OCI-LY1 (cell line): ENCODE data around the gene MAP7D3.
"Not testable (repeated sequence)": the region's sequence is repeated elsewhere in the genome, so short reads cannot be mapped to it uniquely, and the experiment has no call there.

Experiments used
- H2AFZ ChIP-seq: fragments of 200-600 bp; sonication (generic), shearing (Covaris generic); 2 replicates; pipeline ENCODE4 v1.6.0; 2014; ENCODE audit warnings: antibody characterized with exemption, mild to moderate bottlenecking, low read length
- H3F3A ChIP-seq: fragments of 200-600 bp; sonication (generic), shearing (Covaris generic); 2 replicates; pipeline ENCODE4 v1.6.0; 2014; ENCODE audit warnings: mild to moderate bottlenecking, antibody characterized with exemption, low read length, moderate library complexity; ENCODE audit not compliant: insufficient read depth
- H3K27ac ChIP-seq: fragments of 200-600 bp; sonication (generic); 2 replicates; pipeline ENCODE4 v1.5.1; 2014; ENCODE audit warnings: low read length, mixed run types, mild to moderate bottlenecking, low read depth; ENCODE audit not compliant: poor library complexity, severe bottlenecking
- H3K27me3 ChIP-seq: fragments of 200-600 bp; sonication (generic); 2 replicates; pipeline ENCODE4 v1.6.0; 2014; ENCODE audit warnings: antibody characterized with exemption, mild to moderate bottlenecking, low read length, moderate library complexity; ENCODE audit not compliant: insufficient read depth
- H3K36me3 ChIP-seq: fragments of 200-600 bp; sonication (generic); 2 replicates; pipeline ENCODE4 v1.6.1; 2014; ENCODE audit warnings: mild to moderate bottlenecking, antibody characterized with exemption, low read length, moderate library complexity, mixed read lengths; ENCODE audit not compliant: insufficient read depth
- H3K4me1 ChIP-seq: fragments of 200-600 bp; sonication (generic); 2 replicates; pipeline ENCODE4 v1.5.1; 2014; ENCODE audit warnings: mild to moderate bottlenecking, low read length, moderate library complexity; ENCODE audit not compliant: insufficient read depth, severe bottlenecking
- H3K4me2 ChIP-seq: fragments of 200-600 bp; sonication (generic), shearing (Covaris generic); 2 replicates; pipeline ENCODE4 v1.6.1; 2014; ENCODE audit warnings: low read length
- H3K4me3 ChIP-seq: fragments of 200-600 bp; sonication (generic); 2 replicates; pipeline ENCODE4 v1.5.1; 2014; ENCODE audit warnings: low read length, low read depth, mild to moderate bottlenecking, mixed read lengths; ENCODE audit not compliant: poor library complexity, severe bottlenecking
- H3K79me2 ChIP-seq: fragments of 200-600 bp; shearing (Covaris generic); 2 replicates; pipeline ENCODE4 v1.6.1; 2016; ENCODE audit warnings: mixed run types, low read length, mixed read lengths; ENCODE audit not compliant: insufficient read depth
- H3K9ac ChIP-seq: fragments of 200-600 bp; sonication (generic), shearing (Covaris generic); 2 replicates; pipeline ENCODE4 v1.6.1; 2014; ENCODE audit warnings: mild to moderate bottlenecking, low read length, mixed read lengths
- H3K9me2 ChIP-seq: fragments of 200-600 bp; sonication (generic), shearing (Covaris generic); 2 replicates; pipeline ENCODE4 v1.6.1; 2014; ENCODE audit warnings: low read depth, mild to moderate bottlenecking, low read length, mixed read lengths
- H3K9me3 ChIP-seq: fragments of 200-600 bp; shearing (Covaris generic); 2 replicates; pipeline ENCODE4 v1.6.1; 2014; ENCODE audit warnings: low read length, mixed read lengths
- H4K20me1 ChIP-seq: fragments of 200-600 bp; sonication (generic), shearing (Covaris generic); 2 replicates; pipeline ENCODE4 v1.6.0; 2016; ENCODE audit warnings: mild to moderate bottlenecking, low read length; ENCODE audit not compliant: insufficient read depth
- EZH2 ChIP-seq: fragments of 200-600 bp; sonication (generic), shearing (Covaris generic); IDR thresholded peaks from 2 replicates; pipeline ENCODE4 v1.8.0; 2017; ENCODE audit warnings: borderline replicate concordance, mixed run types, mild to moderate bottlenecking, antibody characterized with exemption, low read length, moderate library complexity, mixed read lengths
- TF ChIP-seq, protein P1 (sequence below): fragments of 200-600 bp; sonication (generic), shearing (Covaris generic); IDR thresholded peaks from 2 replicates; pipeline ENCODE4 v1.5.1; 2017; ENCODE audit warnings: mild to moderate bottlenecking, antibody characterized with exemption, low read length, moderate library complexity, mixed read lengths

Gene MAP7D3, protein sequence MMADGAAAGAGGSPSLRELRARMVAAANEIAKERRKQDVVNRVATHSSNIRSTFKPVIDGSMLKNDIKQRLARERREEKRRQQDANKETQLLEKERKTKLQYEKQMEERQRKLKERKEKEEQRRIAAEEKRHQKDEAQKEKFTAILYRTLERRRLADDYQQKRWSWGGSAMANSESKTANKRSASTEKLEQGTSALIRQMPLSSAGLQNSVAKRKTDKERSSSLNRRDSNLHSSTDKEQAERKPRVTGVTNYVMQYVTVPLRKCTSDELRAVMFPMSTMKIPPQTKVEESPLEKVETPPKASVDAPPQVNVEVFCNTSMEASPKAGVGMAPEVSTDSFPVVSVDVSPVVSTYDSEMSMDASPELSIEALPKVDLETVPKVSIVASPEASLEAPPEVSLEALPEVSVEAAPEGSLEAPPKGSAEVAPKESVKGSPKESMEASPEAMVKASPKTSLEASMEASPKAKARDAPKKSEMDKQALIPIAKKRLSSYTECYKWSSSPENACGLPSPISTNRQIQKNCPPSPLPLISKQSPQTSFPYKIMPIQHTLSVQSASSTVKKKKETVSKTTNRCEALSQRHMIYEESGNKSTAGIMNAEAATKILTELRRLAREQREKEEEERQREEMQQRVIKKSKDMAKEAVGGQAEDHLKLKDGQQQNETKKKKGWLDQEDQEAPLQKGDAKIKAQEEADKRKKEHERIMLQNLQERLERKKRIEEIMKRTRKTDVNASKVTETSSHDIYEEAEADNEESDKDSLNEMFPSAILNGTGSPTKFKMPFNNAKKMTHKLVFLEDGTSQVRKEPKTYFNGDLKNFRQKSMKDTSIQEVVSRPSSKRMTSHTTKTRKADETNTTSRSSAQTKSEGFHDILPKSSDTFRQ

DNA sequence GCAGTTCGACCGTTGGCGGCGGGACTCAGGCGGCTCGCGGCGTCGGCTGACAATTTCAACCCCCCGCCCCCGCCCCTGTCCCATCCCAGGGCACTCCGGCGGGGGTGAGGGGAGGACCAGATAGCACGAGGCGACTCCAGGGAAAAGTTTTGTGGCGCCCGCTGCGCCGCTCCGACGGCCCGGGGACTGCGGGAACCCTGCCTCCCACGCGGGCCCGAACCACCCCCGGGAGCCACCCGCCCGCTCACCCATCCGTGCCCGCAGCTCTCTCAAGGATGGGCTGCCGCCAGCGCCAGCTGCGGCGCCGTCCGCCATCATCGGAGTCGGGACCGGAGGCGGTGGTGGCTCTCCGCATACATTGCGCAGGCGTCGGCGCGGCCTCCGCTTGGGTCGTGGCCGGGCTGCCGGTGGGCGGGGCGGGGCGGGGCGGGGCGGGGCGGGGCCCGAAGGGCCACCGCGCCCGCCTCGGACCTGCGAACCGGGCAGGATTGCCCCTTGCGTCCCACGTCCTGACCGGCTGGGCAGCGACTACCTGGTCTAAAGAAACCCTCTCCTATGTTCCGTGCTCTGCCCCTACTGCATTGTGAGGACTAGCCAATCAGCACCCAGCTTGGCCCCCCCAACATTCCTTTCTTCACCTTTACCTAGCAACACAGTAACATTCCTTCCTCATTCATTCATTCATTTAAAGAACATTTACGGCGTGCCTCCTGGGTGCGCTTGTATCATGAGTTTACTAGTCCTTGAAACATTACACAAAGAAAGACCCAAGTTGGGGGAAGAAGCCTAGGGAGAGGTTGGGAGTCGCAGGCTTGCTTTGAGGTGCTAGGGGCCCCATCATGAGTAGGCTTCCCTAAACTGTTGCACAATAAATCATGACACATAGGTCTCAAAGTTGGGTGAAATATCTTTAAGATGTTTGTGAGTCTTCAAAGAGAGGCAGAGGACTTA is at the start of gene MAP7D3:
Gene MAP7D3 (minus strand): TSS at position 360 of the 951 bp plus-strand sequence. CDS start 42 bp downstream, at position 318.
- Histone ChIP-seq H3K4me2 (peak within 1 kb of the TSS; percentile 88), H3K79me2 (peaks cover 9% of the 10 kb centered on the region; the same call in 1 of the 2 replicates), H3K9ac (peak within 1 kb of the TSS; percentile 93), H3K9me3 (no peaks in the 10 kb centered on the region), H3K9me2 (no peaks in the 10 kb centered on the region), H3K4me1 (peaks cover 15% of the 10 kb centered on the region), H3K27ac (no peak within 1 kb of the TSS), H3F3A (no peaks in the 10 kb centered on the region), H3K36me3 (no peaks in the 10 kb centered on the region), H3K4me3 (peak within 1 kb of the TSS; percentile 90), H3K27me3 (no peaks in the 10 kb centered on the region), H2AFZ (no peak within 1 kb of the TSS), H4K20me1 (no peaks in the 10 kb centered on the region)
- no peak for TF ChIP-seq EZH2
- TF ChIP-seq, protein P1, sequence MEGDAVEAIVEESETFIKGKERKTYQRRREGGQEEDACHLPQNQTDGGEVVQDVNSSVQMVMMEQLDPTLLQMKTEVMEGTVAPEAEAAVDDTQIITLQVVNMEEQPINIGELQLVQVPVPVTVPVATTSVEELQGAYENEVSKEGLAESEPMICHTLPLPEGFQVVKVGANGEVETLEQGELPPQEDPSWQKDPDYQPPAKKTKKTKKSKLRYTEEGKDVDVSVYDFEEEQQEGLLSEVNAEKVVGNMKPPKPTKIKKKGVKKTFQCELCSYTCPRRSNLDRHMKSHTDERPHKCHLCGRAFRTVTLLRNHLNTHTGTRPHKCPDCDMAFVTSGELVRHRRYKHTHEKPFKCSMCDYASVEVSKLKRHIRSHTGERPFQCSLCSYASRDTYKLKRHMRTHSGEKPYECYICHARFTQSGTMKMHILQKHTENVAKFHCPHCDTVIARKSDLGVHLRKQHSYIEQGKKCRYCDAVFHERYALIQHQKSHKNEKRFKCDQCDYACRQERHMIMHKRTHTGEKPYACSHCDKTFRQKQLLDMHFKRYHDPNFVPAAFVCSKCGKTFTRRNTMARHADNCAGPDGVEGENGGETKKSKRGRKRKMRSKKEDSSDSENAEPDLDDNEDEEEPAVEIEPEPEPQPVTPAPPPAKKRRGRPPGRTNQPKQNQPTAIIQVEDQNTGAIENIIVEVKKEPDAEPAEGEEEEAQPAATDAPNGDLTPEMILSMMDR, result no peak

DNA sequence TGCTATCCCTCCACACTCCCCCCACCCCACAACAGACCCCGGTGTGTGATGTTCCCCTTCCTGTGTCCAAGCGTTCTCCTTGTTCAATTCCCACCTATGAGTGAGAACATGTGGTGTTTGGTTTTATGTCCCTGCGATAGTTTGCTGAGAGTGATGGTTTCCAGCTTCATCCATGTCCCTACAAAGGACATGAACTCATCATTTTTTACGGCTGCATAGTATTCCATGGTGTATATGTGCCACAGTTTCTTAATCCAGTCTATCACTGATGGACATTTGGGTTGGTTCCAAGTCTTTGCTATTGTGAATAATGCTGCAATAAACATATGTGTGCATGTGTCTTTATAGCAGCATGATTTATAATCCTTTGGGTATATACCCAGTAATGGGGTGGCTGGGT is 49.5 kb upstream of the MAP7D3 start, which contains the start of gene ADGRG4:
Gene ADGRG4 (plus strand): TSS at position 243 of the 400 bp plus-strand sequence. CDS start 7,815 bp downstream, outside the sequence.
- H3K4me1 ChIP-seq, H3F3A ChIP-seq, H3K9ac ChIP-seq, H3K27me3 ChIP-seq, H3K79me2 ChIP-seq, H3K4me2 ChIP-seq, H3K9me2 ChIP-seq, H3K9me3 ChIP-seq, H3K4me3 ChIP-seq, H3K27ac ChIP-seq, H4K20me1 ChIP-seq, H3K36me3 ChIP-seq, H2AFZ ChIP-seq: not testable (repeated sequence)

DNA sequence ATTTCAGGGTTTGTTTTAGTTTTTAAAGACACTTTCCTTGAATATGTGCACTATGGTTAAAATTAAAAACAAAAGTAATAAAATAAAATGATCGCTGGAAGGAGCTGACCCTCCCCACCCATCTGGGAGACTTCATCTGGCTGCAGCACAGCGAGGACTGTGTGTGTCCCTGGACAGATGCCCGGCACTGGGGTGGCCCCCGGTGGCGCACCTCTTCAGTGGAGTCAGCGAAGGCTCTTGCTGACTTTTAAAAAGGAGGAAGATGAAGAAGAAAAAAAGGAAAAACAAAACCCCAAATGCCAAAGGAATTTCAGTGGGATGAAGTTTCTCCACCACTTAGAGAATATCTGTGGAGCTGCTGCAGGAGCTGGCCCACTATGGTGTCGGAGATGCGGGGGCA is 44.2 kb upstream of the MAP7D3 start:
- no peaks in the 10 kb centered on the region for H3K4me1 ChIP-seq
- no peak overlapping the region for H3K27ac ChIP-seq
- H4K20me1 ChIP-seq, result no peaks in the 10 kb centered on the region
- no peak overlapping the region for H3K9ac ChIP-seq
- no peak overlapping the region for H3K4me3 ChIP-seq
- no peaks in the 10 kb centered on the region for H3K9me2 ChIP-seq
- no peaks in the 10 kb centered on the region for H3K79me2 ChIP-seq
- TF ChIP-seq, protein P1, result no peak
- TF ChIP-seq EZH2, result no peak
- no peaks in the 10 kb centered on the region for H3K9me3 ChIP-seq
- no peak overlapping the region for H3K4me2 ChIP-seq
- H3K27me3 ChIP-seq, result no peaks in the 10 kb centered on the region
- H3F3A ChIP-seq, result no peaks in the 10 kb centered on the region
- H3K36me3 ChIP-seq, result no peaks in the 10 kb centered on the region
- H2AFZ ChIP-seq, result no peak overlapping the region
